GM12892 (cell line): Measurements from ENCODE around the gene KRTAP10-1.

Experiments used
- POLR2A ChIP-seq: IDR thresholded peaks from 2 replicates; pipeline ENCODE4 v1.6.1; 2011; ENCODE audit warnings: low read depth, low read length, control low read depth
- POLR2AphosphoS5 ChIP-seq: IDR thresholded peaks from 2 replicates; pipeline ENCODE4 v1.6.1; 2011; ENCODE audit warnings: low read depth, low read length, control low read depth

DNA sequence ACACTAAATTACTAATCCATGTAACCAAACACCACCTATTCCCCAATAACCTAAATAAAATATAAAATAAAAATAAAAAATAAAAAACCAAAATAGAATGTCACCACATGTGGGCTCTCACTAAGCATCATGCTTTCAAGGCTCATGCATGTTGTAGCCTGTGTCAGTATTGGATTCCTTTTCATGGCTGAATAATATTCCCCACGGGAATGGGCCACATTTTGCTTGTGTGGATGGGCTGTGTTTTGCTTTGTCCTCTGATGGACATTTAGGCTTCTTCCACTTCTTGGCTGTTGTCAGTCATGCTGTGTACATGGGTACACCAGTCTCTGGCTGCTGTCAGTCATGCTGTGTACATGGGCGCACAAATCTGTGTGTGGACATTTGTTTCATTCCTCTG is 49.1 kb upstream of the KRTAP10-1 start:
- TF ChIP-seq POLR2AphosphoS5 (no peak), POLR2A (no peak)
